Activated CD4-positive, CD25-positive, alpha-beta regulatory T cell (primary cell): Measurements from ENCODE around the gene RGMA.
"Not testable (repeated sequence)": the region's sequence is repeated elsewhere in the genome, so short reads cannot be mapped to it uniquely, and the experiment has no call there.

ENCODE experiments used
- DNase-seq, 4 experiments: peaks; one replicate each; lab custom pipeline; 2025; lab: John Stamatoyannopoulos, UW

Gene RGMA

DNA sequence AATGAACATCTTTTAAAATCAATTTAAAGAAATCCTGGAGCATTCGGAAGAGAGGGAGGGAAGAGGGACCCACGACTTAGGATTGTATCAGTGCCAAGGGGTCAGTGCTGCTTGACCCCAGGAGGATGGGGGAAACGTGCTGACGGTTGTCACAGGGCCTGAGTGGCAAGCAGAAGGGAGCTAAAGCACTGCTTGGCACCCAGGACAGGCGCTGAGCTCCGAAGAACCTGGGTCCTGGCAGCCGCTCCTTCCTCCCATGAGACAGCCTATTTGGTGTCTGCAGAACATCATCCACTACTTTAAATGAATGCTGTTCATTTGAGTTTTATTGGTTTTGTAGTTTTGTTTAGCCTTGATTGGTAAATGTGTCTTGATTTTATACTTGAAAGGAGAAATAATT lies 54.5 kb downstream of the RGMA start:
- no peak for DNase-seq

GRCh38 chr15:93033434-93034045 lies 55.5 kb downstream of the RGMA start:
- DNase-seq, result no peak

GRCh38 chr15:93032515-93033206 lies 56.4 kb downstream of the RGMA start:
- not testable (repeated sequence) for DNase-seq

DNA sequence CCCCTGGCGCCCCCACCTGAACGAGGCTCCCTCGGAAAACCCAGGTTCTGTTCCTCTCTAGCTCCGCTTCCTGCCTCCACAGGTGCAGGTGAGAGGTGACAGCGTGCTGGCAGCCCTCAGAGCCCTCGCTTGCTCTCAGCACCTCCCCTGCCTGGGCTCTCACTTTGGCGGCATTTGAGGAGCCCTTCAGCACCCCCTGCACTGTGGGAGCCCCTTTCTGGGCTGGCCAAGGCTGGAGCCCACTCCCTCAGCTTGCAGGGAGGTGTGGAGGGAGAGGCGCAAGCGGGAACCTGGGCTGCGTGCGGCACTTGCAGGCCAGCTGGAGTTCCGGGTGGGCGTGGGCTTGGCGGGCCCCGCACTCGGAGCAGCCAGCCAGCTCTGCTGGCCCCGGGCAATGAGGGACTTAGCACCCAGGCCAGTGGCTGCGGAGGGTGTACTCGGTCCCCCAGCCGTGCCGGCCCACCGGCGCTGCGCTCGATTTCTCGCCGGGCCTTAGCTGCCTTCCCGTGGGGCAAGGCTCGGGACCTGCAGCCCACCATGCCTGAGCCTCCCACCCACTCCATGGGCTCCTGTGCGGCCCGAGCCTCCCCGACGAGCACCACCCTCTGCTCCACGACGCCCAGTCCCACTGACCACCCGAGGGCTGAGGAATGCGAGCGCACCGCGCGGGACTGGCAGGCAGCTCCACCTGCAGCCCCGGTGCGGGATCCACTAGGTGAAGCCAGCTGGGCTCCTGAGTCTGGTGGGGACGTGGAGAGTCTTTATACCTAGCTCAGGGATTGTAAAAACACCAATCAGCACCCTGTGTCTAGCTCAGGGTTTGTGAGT lies 57.2 kb downstream of the RGMA start:
- not testable (repeated sequence) for DNase-seq

DNA sequence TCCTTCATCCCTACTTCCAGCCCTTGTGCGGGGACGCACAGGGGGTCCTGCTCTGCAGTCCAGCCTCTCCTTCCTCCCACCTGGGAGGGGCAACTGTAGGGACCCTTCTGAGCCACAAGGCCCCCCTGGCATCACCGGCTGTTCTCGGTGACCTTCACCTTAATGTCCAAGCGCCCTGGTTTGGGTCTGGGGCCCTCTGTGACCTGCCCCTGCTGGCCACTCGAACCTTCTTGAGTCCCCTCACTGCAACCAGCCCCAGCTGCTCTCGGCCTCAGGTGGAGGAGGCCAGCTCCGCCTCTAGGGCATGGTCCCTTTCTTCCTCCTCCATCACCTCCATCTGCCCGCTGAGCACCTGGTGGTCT lies 57.9 kb downstream of the RGMA start:
- no peak for DNase-seq

GRCh38 chr15:93030430-93031102 lies 58.4 kb downstream of the RGMA start:
- DNase-seq, result peak; percentile 17 to 46 (median 32)

DNA sequence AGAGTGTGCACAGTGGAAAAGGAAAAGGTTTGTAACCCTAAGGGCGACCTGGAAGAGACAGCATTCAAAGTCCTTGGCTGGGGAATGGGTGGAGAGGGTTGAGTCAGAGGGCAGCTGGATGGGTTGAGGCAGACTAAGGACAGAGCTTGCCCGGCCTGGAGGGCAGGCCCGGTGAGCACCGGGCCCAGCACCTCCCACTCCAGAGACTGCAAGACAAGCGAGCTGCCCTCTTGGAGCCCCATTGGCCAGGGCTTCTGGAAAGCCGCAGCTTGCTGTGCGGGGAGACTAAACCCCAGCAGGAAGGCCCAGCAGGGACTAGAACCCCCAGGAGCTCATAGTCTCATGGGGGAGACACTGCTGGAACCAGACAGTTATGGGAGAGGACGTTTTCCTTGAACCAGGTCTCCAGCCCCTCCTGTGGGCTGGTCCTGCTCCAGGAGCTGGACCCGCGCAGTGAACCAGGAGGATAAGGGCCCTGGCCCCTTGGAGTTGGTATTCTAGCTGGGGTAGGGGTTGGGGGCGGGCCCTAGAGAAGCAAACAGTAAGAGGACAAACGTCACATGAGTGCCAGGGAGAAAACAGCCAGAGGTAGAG lies 59.1 kb downstream of the RGMA start:
- DNase-seq, result no peak

DNA sequence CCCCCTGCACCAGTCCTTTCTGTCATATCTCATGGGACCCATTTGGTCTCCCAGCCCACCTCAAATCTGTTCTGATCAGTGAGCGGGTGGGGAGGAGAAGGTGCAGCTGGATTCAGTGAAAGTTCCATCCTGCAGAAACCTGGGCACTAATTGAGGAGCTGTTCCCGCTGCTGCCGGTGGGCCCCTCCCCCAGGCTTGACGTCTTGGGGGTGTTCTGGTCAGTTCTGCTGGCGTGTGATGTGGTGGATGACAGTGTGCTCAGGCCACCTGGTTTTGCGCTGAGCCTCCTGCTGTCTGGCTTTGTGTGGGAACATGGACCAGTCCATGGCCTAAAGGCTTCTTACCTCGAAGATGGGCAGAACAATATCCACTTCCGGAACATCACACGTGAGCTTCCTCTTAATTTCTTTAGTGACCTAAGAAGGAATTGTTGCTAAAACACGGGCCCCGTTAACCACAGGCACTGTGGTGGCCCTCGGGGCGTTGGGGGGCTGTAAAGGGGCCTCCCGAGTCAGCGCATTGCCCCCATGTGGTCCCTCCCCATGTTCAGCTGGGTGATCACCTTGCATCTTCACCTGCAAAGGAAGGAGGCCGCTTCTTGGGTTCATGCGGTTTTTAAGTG lies 59.7 kb downstream of the RGMA start:
- DNase-seq, result no peak

GRCh38 chr15:93028632-93029213 lies 60.3 kb downstream of the RGMA start:
- DNase-seq, result no peak

DNA sequence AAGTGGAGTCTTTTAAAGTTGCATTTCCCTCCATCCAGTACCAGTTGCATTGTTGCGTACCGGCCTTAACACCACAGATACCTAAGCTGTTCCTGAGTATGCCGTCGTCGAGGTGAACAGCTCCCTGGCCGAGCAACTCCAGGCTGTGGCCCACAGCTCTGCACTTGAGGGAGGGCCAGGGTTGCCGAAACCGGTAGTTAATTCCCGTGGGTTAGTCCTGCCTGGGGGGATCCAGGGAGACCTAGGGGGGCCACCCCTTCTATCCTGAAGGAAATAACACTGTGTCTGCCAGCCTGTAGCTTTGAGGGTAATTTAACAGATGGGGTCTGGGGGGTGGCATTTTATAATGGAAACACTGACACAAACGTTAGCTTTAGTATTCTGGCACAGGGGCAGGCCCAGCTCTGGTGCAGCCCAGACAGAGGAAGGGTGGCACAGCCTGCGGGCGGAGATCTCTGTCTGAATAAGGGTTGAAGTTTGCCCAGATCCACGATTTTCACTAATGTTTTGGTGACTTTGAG lies 60.8 kb downstream of the RGMA start:
- no peak for DNase-seq

DNA sequence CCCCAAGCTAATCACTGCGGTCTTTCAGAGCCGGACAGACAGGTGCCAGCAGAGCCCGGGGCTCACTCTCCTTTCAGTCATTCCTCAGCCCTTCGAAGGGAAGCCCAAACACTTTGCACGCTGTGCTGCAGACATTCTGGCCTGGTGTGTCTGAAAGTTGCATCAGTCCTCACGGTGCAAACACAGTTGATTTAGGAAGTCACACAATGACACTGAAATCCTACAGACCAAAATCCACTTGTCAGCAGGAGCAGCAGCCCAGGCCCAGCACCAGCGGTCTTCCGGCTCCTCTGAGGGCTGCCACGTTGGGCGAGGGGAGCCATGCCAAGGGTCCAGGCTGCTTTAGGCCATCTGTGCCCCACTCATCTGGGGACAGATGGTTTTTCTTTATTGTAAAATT lies 61.6 kb downstream of the RGMA start:
- no peak for DNase-seq

DNA sequence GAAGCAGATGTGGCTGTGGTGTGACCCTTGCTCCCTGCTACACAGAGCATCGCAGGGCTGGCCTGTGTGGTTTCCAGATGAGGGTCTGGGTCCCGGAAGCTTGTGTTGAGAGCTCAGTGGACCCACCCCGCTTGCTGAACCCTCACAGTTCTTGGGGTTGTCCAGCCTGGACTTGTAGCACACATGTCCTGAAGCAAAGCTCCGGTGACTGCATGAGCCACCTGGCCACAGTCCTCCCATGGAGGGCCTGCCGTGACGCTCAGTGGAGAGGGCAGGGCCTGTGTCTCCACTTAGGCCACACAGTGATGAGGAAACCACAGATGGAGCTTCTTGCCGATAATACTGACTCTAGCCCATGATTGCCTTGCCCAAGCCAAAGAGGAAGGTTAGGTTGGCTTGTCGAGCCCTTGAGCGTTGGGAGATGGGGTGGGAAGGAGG lies 62.6 kb downstream of the RGMA start:
- no peak for DNase-seq

DNA sequence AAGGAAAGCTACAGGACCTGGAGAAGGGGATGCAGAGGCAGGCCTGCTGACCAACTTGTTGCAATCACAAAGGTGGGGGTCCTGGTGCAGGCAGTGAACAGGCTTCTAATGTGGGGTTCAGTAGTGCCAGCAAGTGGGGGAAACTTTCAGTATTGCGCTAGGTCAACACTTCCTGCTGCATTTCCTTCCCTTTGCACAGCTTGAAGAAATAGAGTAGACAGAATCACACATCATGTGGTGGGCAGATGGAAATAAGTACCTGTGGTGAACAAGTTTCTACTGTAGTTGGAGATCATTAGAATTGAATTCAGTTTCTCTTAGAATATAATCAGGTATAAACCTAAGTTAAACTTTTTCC lies 63.4 kb downstream of the RGMA start:
- no peak for DNase-seq

DNA sequence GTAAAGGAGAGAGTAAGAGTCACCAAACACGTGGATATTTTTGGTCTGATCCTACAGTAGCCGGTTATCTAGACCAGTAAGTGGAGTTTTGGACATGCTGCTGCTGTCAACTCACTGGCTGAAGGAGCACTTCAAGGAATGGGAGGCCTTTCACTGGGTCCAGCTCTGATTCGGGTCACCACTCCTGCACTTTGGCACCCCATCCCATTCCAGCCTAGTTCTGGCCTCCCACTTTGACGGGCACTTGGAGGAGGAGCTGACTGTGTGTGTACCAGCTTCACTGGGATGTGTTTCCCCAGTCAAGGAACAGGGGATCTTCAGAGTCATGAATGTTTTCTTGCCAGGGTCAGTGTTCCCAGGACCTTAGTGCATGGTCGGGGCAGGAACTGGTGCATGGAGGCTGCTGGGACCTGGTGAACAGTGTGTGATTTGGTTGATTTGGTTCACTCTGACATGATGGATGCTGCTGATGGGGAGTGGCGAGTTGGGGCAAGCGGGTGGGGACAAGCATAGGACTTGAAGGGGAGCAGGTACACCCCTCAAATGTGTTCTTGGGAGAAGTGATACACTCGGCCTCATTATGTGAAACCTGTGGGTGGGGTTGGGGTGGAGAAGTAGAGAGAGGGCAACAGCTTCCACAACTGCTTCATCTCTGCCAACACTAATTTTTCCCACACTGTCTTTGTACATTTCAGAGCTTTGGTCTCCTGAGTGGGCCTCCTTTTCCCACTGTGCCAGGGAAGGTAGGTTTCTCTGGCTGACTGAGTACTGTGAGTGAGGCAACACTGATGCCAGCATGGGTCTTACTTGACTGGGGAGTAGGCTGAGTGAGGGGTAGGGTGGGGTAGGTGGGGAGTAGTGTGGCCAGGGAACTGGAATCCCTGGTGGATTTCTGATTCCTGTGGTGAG lies 64.0 kb downstream of the RGMA start:
- no peak for DNase-seq

GRCh38 chr15:93024293-93024692 lies 64.7 kb downstream of the RGMA start:
- no peak for DNase-seq

DNA sequence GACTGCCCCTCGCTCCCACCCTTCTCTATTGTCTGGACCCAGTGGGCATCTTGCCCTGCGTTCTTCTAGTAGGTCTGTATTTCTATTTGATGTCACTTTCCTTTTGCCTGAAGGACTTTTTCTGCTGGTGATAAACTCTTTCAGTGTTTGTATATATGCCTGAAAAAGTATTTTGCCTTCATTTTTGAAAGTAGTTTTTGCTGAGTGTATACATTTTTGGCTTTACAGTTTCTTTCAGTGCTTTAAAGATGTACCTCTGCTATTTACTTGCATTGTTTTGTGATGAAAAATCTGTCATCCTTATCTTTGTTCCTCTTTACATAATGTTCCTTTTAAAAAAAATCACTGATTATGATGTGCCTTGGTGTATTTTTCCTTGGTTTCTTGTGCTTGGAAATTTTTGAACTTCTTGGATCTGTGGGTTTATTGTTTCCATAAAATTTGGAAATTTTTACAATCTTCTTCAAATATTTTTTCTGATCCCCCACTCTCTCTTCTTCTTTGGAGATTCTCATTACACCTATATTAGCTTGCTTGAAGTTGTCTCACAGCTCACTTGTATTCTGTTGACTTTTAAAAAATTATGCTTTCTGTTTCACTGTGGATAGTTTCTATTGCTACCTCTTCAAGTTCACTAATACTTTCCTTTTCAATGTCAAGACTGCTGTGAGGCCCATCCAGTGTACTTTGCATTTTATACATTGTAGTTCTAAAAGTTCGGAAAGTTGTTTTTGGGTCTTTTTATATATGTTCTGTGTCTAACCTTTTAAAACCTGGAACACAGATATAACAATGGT lies 67.8 kb downstream of the RGMA start:
- no peak for DNase-seq

DNA sequence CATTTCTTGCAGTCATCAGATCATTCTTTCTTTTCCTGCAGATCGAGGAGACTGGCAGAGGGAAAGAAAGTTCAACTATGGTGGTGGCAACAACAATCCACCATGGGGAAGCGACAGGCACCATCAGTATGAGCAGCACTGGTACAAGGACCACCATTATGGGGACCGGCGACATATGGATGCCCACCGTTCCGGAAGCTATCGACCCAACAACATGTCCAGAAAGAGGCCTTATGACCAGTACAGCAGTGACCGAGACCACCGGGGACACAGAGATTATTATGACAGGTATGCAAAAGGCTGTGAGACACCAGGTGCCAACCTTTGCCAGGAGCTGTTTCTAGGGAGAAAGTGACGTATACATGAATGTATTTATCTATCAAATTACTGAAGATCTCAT lies 69.0 kb downstream of the RGMA start:
- DNase-seq, result no peak

DNA sequence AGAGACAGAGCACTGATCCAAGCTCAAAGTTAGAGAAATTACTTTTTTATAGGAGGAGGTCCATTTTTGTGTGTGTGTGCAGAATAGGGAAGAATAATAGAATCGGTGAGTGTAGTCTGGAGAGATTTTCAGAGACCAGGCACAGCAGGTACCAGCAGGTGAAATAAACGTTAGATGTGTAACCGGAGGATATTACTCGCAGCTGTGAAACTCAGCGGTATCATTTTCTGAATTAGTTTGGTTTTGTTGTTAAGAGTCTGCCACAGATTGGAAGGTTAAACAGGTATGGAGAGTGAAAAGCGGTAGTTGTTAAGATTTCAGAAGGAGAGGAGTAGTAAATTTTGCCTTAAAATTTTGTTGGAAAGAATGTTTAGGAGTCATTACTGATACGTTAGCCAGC lies 69.9 kb downstream of the RGMA start:
- DNase-seq, result no peak

GRCh38 chr15:93018574-93018973 lies 70.4 kb downstream of the RGMA start:
- no peak for DNase-seq
